Lower lobe of right lung (tissue), 2 donors: ENCODE measurements around the gene EIF4E3. TPM values are rescaled to one million over a fixed set of nuclear protein-coding genes. Genes with fewer than 3 reads are reported as not detected.

Experiments
- ATAC-seq, 2 donors: fragments of 200-7000 bp; cut with Tn5 transposase; one replicate each; pipeline ENCODE4 v1.9.1; 2020 to 2022; ENCODE audit warnings: mild to moderate bottlenecking in 2 of 2, moderate library complexity in 2 of 2
- DNase-seq: peaks from one replicate; pipeline ENCODE4 v3.0.0-alpha.2; 2020
- H3K27ac ChIP-seq: fragments of 200-600 bp; one replicate; pipeline ENCODE4 v1.8.0; 2022
- H3K27me3 ChIP-seq: fragments of 200-600 bp; one replicate; pipeline ENCODE4 v1.8.0; 2022; ENCODE audit warnings: low read depth
- H3K36me3 ChIP-seq: fragments of 200-600 bp; one replicate; pipeline ENCODE4 v1.8.0; 2022; ENCODE audit warnings: mild to moderate bottlenecking
- H3K4me1 ChIP-seq: fragments of 200-600 bp; one replicate; pipeline ENCODE4 v1.8.0; 2022
- H3K4me3 ChIP-seq: fragments of 200-600 bp; one replicate; pipeline ENCODE4 v1.8.0; 2022; ENCODE audit warnings: mild to moderate bottlenecking
- H3K9me3 ChIP-seq: fragments of 200-600 bp; one replicate; pipeline ENCODE4 v1.8.0; 2022
- CTCF ChIP-seq: fragments of 200-600 bp; IDR thresholded peaks from one replicate; pipeline ENCODE4 v1.8.0; 2022; ENCODE audit warnings: antibody characterized with exemption, mild to moderate bottlenecking
- intact Hi-C: fragments of 100-400 bp; cut with DNase I; formaldehyde crosslinking; loops from one replicate; pipeline ENCODE4 v1.11.0; 2022
- total RNA-seq: library from RNA; stranded (reverse); fragmentation: NEBNext Ultra II Directional; extraction: Animal tissue kit (Norgen Biotek cat#: 25700); gene quantifications from one replicate; pipeline ENCODE4 v1.2.1, GENCODE V29; 2021
- donor health status: DM: no; HTN: yes; CAD: no; lungs with severe emphysema.

The EIF4E3 gene
- total RNA-seq, 1 donor from 2014 or later, result 29.0 TPM

GRCh38 chr3:71728632-71729342, 3.6 kb upstream of the EIF4E3 start:
- DNase-seq, result no peak
- Histone ChIP-seq H3K27me3 (no peaks in the 10 kb centered on the region), H3K4me1 (peaks cover 12% of the 10 kb centered on the region), H3K27ac (no peak overlapping the region), H3K9me3 (no peaks in the 10 kb centered on the region), H3K36me3 (no peaks in the 10 kb centered on the region), H3K4me3 (no peak overlapping the region)
- TF ChIP-seq CTCF, result no peak
- no peak for ATAC-seq
- intact Hi-C loops, result no loop called here

- Histone ChIP-seq H3K27me3 (no peaks in the 10 kb centered on the region), H3K27ac (peak overlapping the region; percentile 77), H3K9me3 (no peaks in the 10 kb centered on the region), H3K4me1 (peaks cover 17% of the 10 kb centered on the region), H3K4me3 (peak overlapping the region; percentile 64), H3K36me3 (no peaks in the 10 kb centered on the region)
- DNase-seq, result no peak
- ATAC-seq, result peak in 1 of 2 donors; percentile 10
- TF ChIP-seq CTCF, result no peak
- intact Hi-C loops, result no loop called here
Measured at GRCh38 chr3:71726146-71726545, 944 bp upstream of the EIF4E3 start.

- no peaks in the 10 kb centered on the region for H3K9me3 ChIP-seq
- DNase-seq (peak; percentile 60), ATAC-seq (peak; percentile 64 to 71)
- intact Hi-C loops, result no loop called here
- H3K27me3 ChIP-seq, result no peaks in the 10 kb centered on the region
- H3K36me3 ChIP-seq, result no peaks in the 10 kb centered on the region
- H3K4me3 ChIP-seq, result peak overlapping the region; percentile 85
- peaks cover 13% of the 10 kb centered on the region for H3K4me1 ChIP-seq
- TF ChIP-seq CTCF, result no peak
- H3K27ac ChIP-seq, result peak overlapping the region; percentile 82
Measured at GRCh38 chr3:71724584-71725270, 475 bp downstream of the EIF4E3 start.

- no peak for DNase-seq
- Histone ChIP-seq H3K4me1 (peaks cover 13% of the 10 kb centered on the region), H3K27ac (peak overlapping the region; percentile 82)
Measured at GRCh38 chr3:71724171-71724453, 1.1 kb downstream of the EIF4E3 start.

GRCh38 chr3:71723452-71724170, 1.6 kb downstream of the EIF4E3 start:
- Histone ChIP-seq H3K27ac (no peak overlapping the region), H3K4me3 (peak overlapping the region; percentile 85), H3K9me3 (no peaks in the 10 kb centered on the region), H3K36me3 (no peaks in the 10 kb centered on the region), H3K4me1 (peaks cover 13% of the 10 kb centered on the region), H3K27me3 (no peaks in the 10 kb centered on the region)
- intact Hi-C loops, result no loop called here
- ATAC-seq (peak in 1 of 2 donors; percentile 20), DNase-seq (no peak)
- no peak for TF ChIP-seq CTCF

More at GRCh38 chr3:71724171-71724453, 1.1 kb downstream of the EIF4E3 start:
- intact Hi-C loops, result no loop called here
- Histone ChIP-seq H3K27me3 (no peaks in the 10 kb centered on the region), H3K36me3 (no peaks in the 10 kb centered on the region), H3K9me3 (no peaks in the 10 kb centered on the region), H3K4me3 (peak overlapping the region; percentile 85)
- ATAC-seq, result no peak
- TF ChIP-seq CTCF, result no peak
